Endodermal cell (in vitro differentiated cells): ENCODE data around the gene CHRNB1. TPM values are rescaled to one million over a fixed set of nuclear protein-coding genes. Genes with fewer than 3 reads are reported as not detected.

Experiments used
- DNase-seq: peaks from one replicate; pipeline ENCODE4 v3.0.0-alpha.2; 2017
- H3K27ac ChIP-seq: 2 replicates; pipeline ENCODE4 v1.5.1; 2013; ENCODE audit warnings: mild to moderate bottlenecking, low read depth, low read length, moderate library complexity
- H3K27me3 ChIP-seq: 2 replicates; pipeline ENCODE4 v1.6.1; 2013; ENCODE audit warnings: mild to moderate bottlenecking, low read length, moderate library complexity; ENCODE audit not compliant: insufficient read depth, control insufficient read depth, poor library complexity, severe bottlenecking
- H3K36me3 ChIP-seq: 2 replicates; pipeline ENCODE4 v1.7.0; 2013; ENCODE audit warnings: mild to moderate bottlenecking, low read length, moderate library complexity; ENCODE audit not compliant: control insufficient read depth, insufficient read depth
- H3K4me1 ChIP-seq: one replicate; pipeline ENCODE4 v1.7.0; 2013; ENCODE audit warnings: low read length; ENCODE audit not compliant: control insufficient read depth, insufficient read depth
- H3K4me3 ChIP-seq: 2 replicates; pipeline ENCODE4 v1.5.1; 2013; ENCODE audit warnings: mild to moderate bottlenecking, low read length, moderate library complexity
- H3K9ac ChIP-seq: 2 replicates; pipeline ENCODE4 v1.6.1; 2013; ENCODE audit warnings: mild to moderate bottlenecking, low read length, moderate library complexity; ENCODE audit not compliant: poor library complexity, severe bottlenecking; ENCODE audit errors: extremely low read depth
- H3K9me3 ChIP-seq: 2 replicates; pipeline ENCODE4 v1.6.1; 2013; ENCODE audit warnings: mild to moderate bottlenecking, low read length, moderate library complexity; ENCODE audit not compliant: control insufficient read depth
- H3K27ac Mint-ChIP-seq: 2 replicates; pipeline ENCODE4 v1.8.0; 2020; ENCODE audit warnings: mixed read lengths
- H3K27me3 Mint-ChIP-seq: 2 replicates; pipeline ENCODE4 v1.8.0; 2021; ENCODE audit warnings: mild to moderate bottlenecking, mixed read lengths; ENCODE audit not compliant: insufficient read depth
- H3K36me3 Mint-ChIP-seq: 2 replicates; pipeline ENCODE4 v1.8.0; 2020; ENCODE audit warnings: low read depth, mixed read lengths
- H3K4me1 Mint-ChIP-seq: 2 replicates; pipeline ENCODE4 v1.8.0; 2020; ENCODE audit warnings: mixed read lengths
- H3K4me3 Mint-ChIP-seq: 2 replicates; pipeline ENCODE4 v1.8.0; 2020; ENCODE audit warnings: mild to moderate bottlenecking, moderate library complexity, mixed read lengths
- H3K9me3 Mint-ChIP-seq: 2 replicates; pipeline ENCODE4 v1.8.0; 2020; ENCODE audit warnings: mild to moderate bottlenecking, mixed read lengths
- CTCF ChIP-seq: fragments of 200-600 bp; sonication (generic); conservative IDR thresholded peaks from 2 replicates; pipeline ENCODE4 v1.5.0; 2021; ENCODE audit warnings: antibody characterized with exemption, mild to moderate bottlenecking
- WGBS, 2 experiments: methylation state at CpG; one replicate each; pipeline versions ENCODE4 v1.1.5 to v1.1.7; 2013; ENCODE audit warnings: missing lambda C conversion rate in 2 of 2, mixed read lengths in 1 of 2; ENCODE audit not compliant: insufficient coverage in 1 of 2, insufficient read length in 1 of 2; 5-methylcytosine and 5-hydroxymethylcytosine counted together
- total RNA-seq, 2 donors: library from RNA; stranded (reverse); fragmentation: NEBNext Ultra II Directional in 1 of 2; extraction: Animal tissue kit (Norgen Biotek cat#: 25700) in 1 of 2; gene quantifications; 2 replicates in 1 of 2; 3 replicates in 1 of 2; pipeline ENCODE4 v1.2.1, GENCODE V29; 2021

Gene CHRNB1
- total RNA-seq, 2 donors from 2014 or later, result 8.7 to 11.6 TPM

DNA sequence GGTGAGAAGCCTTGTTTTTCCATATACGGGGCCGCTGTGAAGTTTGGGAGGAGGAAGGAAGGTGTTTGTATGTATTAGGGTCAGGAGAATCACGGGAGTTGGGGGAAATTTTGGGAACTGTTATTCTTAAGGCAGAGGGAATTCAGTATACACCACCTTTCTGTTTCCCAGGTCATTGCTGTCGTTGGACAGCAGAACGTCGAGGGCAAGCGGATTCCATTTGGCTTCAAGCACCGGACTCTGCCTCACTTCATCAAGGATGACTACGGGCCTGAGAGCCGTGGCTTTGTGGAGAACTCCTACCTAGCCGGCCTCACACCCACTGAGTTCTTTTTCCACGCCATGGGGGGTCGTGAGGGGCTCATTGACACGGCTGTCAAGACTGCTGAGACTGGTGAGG is 56.9 kb downstream of the CHRNB1 start:
- Mint-ChIP-seq H3K4me1 (no peaks in the 10 kb centered on the region), H3K36me3 (peaks cover 84% of the 10 kb centered on the region)

DNA sequence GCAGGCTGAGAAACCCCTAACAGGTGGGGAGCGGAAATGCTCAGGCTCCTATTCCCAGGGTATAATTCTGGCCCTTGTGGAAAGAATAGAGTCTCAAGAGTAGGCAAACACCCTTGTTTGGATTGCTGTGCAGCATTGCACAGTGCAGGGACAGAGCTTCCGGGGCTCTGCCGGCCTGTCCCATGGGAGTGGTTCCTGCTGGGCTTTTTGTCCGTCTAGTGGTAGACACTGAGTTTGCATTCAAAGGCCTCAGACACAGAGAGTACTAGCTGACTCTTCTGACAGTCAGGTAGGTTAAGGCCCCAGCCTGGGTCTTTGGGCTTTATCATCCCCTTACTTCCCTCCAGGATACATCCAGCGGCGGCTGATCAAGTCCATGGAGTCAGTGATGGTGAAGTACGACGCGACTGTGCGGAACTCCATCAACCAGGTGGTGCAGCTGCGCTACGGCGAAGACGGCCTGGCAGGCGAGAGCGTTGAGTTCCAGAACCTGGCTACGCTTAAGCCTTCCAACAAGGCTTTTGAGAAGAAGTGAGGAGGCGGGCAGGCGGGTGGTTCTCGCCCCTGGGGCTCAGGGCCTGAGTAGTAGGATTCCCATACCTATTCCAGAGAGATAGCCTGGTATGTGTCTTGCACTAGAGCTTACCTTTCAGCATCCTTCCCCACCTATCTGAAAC is 57.4 kb downstream of the CHRNB1 start:
- no peak for TF ChIP-seq CTCF
- H3K27me3 ChIP-seq, result no peaks in the 10 kb centered on the region
- 91 to 93% methylated on average over 14 to 20 of the region's 20 CpGs for whole genome bisulfite sequencing, 2 experiments
- no peaks in the 10 kb centered on the region for H3K9me3 ChIP-seq
- Mint-ChIP-seq H3K4me1 (no peaks in the 10 kb centered on the region), H3K9me3 (no peaks in the 10 kb centered on the region), H3K27me3 (no peaks in the 10 kb centered on the region), H3K4me3 (no peak overlapping the region), H3K27ac (no peak overlapping the region), H3K36me3 (peaks cover 82% of the 10 kb centered on the region)
- H3K4me3 ChIP-seq, result no peak overlapping the region
- H3K27ac ChIP-seq, result no peak overlapping the region
- DNase-seq, result no peak
- peaks cover 89% of the 10 kb centered on the region for H3K36me3 ChIP-seq
- H3K9ac ChIP-seq, result no peak overlapping the region
- H3K4me1 ChIP-seq, result no peaks in the 10 kb centered on the region

More for the DNA sequence above, 56.9 kb downstream of the CHRNB1 start:
- no peaks in the 10 kb centered on the region for H3K27me3 Mint-ChIP-seq
- H3K27ac Mint-ChIP-seq, result no peak overlapping the region
- WGBS, 2 experiments, result 90 to 96% methylated on average over 13 to 14 of the region's 14 CpGs
- Histone ChIP-seq H3K27ac (no peak overlapping the region), H3K4me3 (no peak overlapping the region), H3K4me1 (no peaks in the 10 kb centered on the region), H3K9ac (no peak overlapping the region), H3K36me3 (peaks cover 90% of the 10 kb centered on the region), H3K27me3 (no peaks in the 10 kb centered on the region), H3K9me3 (no peaks in the 10 kb centered on the region)
- H3K9me3 Mint-ChIP-seq, result no peaks in the 10 kb centered on the region
- no peak for DNase-seq
- no peak for TF ChIP-seq CTCF
- H3K4me3 Mint-ChIP-seq, result no peak overlapping the region

DNA sequence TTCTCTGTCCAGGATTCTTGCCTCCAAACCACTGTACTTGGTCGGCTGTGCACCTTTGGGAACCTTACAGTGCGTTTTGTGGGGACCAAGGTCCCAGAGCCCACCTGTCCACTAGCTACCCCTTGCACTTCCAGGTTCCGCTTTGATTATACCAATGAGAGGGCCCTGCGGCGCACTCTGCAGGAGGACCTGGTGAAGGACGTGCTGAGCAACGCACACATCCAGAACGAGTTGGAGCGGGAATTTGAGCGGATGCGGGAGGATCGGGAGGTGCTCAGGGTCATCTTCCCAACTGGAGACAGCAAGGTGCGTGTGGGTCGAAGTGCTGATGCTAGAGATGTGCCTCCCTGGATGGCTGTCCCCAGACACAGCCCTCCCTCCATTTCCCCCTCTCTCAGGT is 58.1 kb downstream of the CHRNB1 start:
- no peak overlapping the region for H3K27ac ChIP-seq
- no peaks in the 10 kb centered on the region for H3K4me1 ChIP-seq
- no peak overlapping the region for H3K27ac Mint-ChIP-seq
- H3K27me3 ChIP-seq, result no peaks in the 10 kb centered on the region
- no peaks in the 10 kb centered on the region for H3K9me3 ChIP-seq
- 89 to 95% methylated on average over 10 to 14 of the region's 14 CpGs for WGBS, 2 experiments
- peak; percentile 84 for DNase-seq
- peaks cover 87% of the 10 kb centered on the region for H3K36me3 ChIP-seq
- H3K4me1 Mint-ChIP-seq, result no peaks in the 10 kb centered on the region
- no peak overlapping the region for H3K9ac ChIP-seq
- no peaks in the 10 kb centered on the region for H3K27me3 Mint-ChIP-seq
- H3K36me3 Mint-ChIP-seq, result peaks cover 80% of the 10 kb centered on the region
- no peak overlapping the region for H3K4me3 ChIP-seq
- no peaks in the 10 kb centered on the region for H3K9me3 Mint-ChIP-seq
- TF ChIP-seq CTCF, result peak; percentile 66
- H3K4me3 Mint-ChIP-seq, result no peak overlapping the region
